Stimulated activated CD8-positive, alpha-beta memory T cell treated with anti-CD3 and anti-CD28 coated beads, Interleukin-2, amount 100 ng/mL, for 48 hours (primary cell): Measurements from ENCODE around the gene SLC1A7.

ENCODE experiments used
- DNase-seq, 2 donors: peaks; one replicate each; pipeline ENCODE4 v3.0.0-alpha.2; 2020; ENCODE audit warnings: low read depth in 2 of 2

Gene SLC1A7

DNA sequence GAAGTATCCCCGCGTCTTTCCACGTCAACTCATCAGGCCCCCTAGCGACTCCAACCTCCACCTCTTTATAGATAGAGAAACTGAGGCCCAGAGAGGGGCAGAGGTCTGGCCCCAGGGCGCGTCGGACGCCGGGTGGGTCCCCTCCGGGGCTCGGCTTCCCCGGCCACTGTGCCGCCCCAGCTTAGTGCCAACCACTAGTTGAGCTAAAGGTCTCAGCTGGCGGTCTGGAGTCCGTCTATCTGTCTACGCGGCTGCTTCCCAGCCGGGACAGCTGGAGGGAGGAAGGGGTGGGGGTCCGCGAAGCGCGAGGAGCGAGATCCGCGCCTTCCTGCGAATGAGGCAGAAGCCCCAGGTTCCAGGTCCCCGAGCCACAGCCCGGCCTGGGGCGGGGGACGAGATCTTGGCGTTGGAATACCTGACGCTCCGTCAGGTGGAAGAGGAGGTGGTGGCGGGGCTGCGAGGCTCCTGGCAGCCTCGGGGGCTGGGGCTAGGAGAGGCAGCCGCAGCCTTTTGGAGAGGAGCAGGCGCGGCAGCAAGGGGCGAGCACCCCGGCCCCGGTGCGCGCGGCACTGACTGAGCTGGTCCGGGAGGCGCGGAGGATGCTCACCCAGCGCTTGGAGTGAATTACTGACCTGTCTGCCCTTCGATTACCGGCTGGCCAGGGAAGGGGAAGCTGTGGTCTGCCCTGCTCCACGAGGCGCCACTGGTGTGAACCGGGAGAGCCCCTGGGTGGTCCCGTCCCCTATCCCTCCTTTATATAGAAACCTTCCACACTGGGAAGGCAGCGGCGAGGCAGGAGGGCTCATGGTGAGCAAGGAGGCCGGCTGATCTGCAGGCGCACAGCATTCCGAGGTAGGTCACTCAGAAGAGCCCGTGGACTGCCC, 79.5 kb downstream of the SLC1A7 start:
- no peak for DNase-seq

DNA sequence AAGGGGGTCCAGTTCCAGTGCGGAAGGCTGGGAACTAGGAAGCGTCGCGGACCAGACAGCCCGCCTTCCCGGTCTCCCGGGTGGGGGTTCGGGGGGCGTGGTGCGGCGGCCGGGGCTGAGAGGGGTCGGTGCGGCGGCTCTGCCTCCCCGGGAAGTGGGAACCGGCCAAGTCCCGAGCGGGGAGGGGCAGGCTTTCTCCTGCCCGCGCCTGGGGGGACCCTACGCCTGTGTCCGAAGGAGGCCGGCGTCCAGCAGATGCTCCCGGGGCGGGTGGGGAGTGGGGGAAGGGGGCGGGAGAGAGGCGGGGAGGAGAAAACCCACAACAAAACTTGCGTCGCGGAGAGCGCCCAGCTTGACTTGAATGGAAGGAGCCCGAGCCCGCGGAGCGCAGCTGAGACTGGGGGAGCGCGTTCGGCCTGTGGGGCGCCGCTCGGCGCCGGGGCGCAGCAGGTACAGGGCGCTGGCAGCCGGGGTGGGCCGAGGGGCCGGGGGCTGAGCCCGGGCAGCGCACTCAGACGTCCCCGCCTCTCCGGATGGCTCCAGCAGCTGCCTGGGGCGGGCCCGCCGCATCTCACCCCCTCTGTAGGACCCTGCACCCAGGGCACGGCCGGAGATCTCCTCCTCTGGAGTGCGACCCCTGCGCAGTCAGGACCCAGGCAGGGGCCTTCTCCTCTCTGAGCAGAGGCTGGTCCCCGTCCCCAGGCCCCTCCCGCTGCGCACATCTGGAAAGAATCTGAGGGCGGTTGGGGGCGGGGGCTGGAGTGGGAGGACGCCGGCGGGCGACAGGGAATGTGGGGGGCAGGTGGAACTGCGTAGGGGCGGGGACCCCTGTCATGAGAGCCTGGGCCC, 80.4 kb downstream of the SLC1A7 start, which contains the start of gene PODN:
Gene PODN (plus strand): TSS at position 355 of the 849 bp plus-strand sequence. CDS start 7,643 bp downstream, outside the sequence.
- no peak for DNase-seq

GRCh38 chr1:53061123-53061858, 81.1 kb downstream of the SLC1A7 start:
- DNase-seq = no peak

DNA sequence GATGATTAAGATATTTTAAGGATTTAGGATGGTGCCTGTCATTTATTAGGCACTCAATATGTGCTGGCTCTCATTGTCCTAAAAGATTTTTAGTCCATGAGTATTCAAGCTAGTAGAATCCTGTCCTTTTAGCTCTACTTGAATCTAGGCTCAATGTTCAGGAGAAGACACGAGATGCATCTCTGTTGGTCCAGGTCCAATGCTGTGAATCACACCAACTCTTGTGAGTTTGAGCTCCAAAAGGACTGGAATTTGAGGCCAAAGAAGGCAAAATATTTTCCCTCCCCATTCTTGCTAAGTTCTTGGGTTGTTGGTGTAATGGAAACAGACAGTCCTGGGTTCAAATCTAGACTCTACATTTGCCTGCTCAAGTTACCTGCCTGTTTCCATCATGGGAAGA, 81.9 kb downstream of the SLC1A7 start:
- DNase-seq = no peak

GRCh38 chr1:53057127-53057526, 85.3 kb downstream of the SLC1A7 start:
- DNase-seq = no peak

DNA sequence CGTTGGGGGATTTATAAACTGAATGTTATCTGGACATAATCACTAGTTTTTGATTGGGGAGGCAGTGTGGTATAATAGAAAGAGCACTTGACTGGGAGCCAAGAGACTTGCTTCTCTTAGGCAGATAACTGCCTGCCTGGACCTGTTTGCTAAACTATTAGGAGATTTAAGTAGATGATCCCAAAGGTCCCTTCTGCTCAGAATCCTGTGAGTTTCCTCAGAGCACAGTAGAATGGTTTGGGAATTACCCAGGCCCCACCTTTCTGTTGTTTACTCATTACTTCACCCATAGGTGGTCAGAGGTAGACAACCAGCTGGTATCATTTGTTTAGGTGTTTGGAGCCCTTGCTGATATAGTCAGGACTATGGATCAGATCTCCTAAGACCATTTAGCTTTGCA, 90.8 kb downstream of the SLC1A7 start:
- no peak for DNase-seq

DNA sequence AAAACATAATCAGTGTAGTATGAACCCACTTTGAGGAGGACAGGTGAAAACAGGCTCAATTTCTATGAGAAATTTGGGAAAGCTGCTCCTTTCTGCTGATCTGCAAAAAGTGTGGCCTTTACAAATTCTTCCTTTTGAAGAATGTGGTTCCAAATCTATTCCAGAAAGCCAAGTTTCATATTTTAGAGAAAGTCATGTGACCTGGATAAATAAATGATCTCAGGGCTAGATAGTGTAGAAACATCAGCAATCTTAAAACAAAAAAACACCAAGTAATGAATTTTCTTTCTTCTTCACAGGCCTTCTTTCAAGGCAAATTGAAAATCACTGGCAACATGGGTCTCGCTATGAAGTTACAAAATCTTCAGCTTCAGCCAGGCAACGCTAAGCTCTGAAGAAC, 92.1 kb downstream of the SLC1A7 start:
- DNase-seq = no peak

- no peak for DNase-seq
Measured at GRCh38 chr1:53049574-53049967, 92.9 kb downstream of the SLC1A7 start.

- no peak for DNase-seq
Measured at GRCh38 chr1:53048960-53049573, 93.4 kb downstream of the SLC1A7 start.

DNA sequence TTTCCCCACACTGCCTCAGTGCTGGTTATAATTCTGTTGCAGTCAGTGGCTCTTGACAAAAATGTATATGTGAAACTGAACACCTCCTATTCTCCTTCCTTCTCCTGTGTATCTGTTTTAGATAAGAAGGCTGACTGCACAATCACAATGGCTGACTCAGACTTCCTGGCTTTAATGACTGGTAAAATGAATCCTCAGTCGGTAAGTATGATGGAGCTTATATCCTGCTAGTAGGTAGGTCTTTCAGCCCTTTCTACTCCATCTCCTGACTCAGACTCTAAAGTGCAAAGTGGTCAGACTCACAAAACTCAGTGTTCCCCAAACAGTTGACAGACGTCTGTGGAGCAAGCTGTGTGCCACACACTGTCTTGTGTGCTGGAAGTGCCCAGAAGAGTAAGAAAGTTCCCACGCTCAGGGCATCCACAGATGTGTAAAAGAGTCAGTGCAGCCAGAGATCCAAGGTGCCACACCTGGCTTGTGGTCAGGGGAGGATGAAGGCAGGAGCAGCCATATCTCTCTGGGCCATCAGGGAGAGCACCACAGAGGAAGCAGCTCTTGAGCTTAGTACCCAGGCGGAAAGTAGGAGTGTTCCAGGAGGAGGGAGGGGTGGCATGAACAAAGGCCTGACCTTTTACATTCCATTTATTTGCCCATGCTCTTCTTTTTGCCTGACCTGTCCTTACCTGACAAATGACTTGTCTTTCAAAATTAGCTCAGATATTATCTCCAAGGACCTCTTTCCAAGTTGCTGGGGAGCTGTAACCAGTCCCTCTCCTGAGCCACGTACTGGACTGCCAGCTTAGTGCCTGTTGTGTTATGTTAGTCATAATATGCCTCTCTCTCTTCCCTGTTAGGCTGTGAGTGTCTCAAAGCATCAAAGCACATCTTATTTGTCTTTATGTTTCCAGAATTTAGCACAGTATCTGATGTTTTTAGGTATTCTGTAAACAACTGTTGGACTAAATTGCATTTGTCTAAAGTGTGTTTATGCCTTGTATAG, 94.4 kb downstream of the SLC1A7 start:
- no peak for DNase-seq

DNA sequence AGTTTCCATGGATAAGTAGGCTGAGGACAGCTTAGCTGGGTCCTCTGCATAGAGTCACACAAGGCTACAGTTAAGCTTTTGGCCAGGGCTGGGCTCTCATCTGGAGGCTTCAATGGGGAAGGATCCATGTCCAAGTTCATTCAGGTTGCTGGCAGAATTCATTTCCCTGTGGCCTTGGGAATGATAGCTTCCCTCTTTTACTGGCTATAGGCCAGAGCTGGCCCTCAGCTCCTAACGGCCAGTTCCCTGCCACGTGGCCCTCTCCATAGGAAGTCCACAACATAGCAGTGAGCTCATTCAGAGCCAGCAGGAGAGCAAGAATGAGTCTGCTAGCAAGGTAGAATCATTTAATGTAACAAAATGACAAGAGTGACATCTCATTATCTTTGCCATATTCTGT, 95.5 kb downstream of the SLC1A7 start:
- no peak for DNase-seq

DNA sequence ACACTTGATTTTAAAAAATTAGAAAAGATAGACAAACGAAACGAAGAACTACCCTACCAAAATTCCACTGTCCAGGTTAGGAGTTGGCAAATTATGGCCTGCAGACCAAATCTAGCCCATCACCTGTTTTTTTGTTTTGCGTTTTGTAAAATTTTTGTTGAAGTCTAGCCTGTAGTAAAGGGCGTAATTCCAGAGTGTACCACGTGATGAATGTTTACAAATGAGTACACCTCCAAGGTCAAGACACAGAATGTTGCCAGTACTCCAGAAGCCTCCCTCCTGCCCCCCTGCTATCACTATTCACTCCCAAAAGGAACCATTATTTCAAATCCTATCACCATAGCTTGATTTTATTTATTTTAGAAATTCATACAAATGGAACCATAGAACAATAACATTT, 97.5 kb downstream of the SLC1A7 start:
- DNase-seq = no peak

- DNase-seq = no peak
Measured at GRCh38 chr1:53043271-53043670, 99.2 kb downstream of the SLC1A7 start.

- no peak for DNase-seq
Measured at GRCh38 chr1:53038566-53038965, 103.9 kb downstream of the SLC1A7 start.
